ENCODE results near the gene WNT9B. TPM values are rescaled to one million over a fixed set of nuclear protein-coding genes. Genes with fewer than 3 reads are reported as not detected.

Gene WNT9B
- total RNA-seq, 1 experiment from 2014 or later, result not detected

GRCh38 chr17:46847204-46848191, 3.9 kb upstream of the WNT9B start:
- in situ Hi-C loops (cut with HindIII; ENCODE audit: low sequenced_read_pairs), result no loop called here

GRCh38 chr17:46848534-46848933, 2.8 kb upstream of the WNT9B start:
- DNase-seq (ENCODE audit: low spot score), result no peak
- in situ Hi-C loops (cut with HindIII; ENCODE audit: low sequenced_read_pairs), result no loop called here

More at GRCh38 chr17:46847204-46848191, 3.9 kb upstream of the WNT9B start:
- no peak for DNase-seq (ENCODE audit: low spot score)

- DNase-seq (ENCODE audit: low spot score), result no peak
- in situ Hi-C loops (cut with HindIII; ENCODE audit: low sequenced_read_pairs), result no loop called here
Observed at GRCh38 chr17:46850688-46851028, 725 bp upstream of the WNT9B start.

- no peak for DNase-seq (ENCODE audit: low spot score)
Observed at GRCh38 chr17:46853896-46854444, 2.6 kb downstream of the WNT9B start.

GRCh38 chr17:46854515-46854914, 3.1 kb downstream of the WNT9B start:
- no peak for DNase-seq (ENCODE audit: low spot score)
- in situ Hi-C loops (cut with HindIII; ENCODE audit: low sequenced_read_pairs), result no loop called here

More at GRCh38 chr17:46853896-46854444, 2.6 kb downstream of the WNT9B start:
- in situ Hi-C loops (cut with HindIII; ENCODE audit: low sequenced_read_pairs), result no loop called here

GRCh38 chr17:46854948-46855347, 3.6 kb downstream of the WNT9B start:
- no peak for DNase-seq (ENCODE audit: low spot score)
- in situ Hi-C loops (cut with HindIII; ENCODE audit: low sequenced_read_pairs), result no loop called here

GRCh38 chr17:46857600-46857999, 6.2 kb downstream of the WNT9B start:
- DNase-seq (ENCODE audit: low spot score), result no peak
- in situ Hi-C loops (cut with HindIII; ENCODE audit: low sequenced_read_pairs), result no loop called here

GRCh38 chr17:46859996-46860395, 8.6 kb downstream of the WNT9B start:
- in situ Hi-C loops (cut with HindIII; ENCODE audit: low sequenced_read_pairs), result no loop called here
- DNase-seq (ENCODE audit: low spot score), result no peak

- DNase-seq (ENCODE audit: low spot score), result no peak
- in situ Hi-C loops (cut with HindIII; ENCODE audit: low sequenced_read_pairs), result no loop called here
Observed at GRCh38 chr17:46862949-46863348, 11.6 kb downstream of the WNT9B start.

GRCh38 chr17:46863383-46864121, 12.2 kb downstream of the WNT9B start:
- in situ Hi-C loops (cut with HindIII; ENCODE audit: low sequenced_read_pairs), result no loop called here
- DNase-seq (ENCODE audit: low spot score), result no peak

- in situ Hi-C loops (cut with HindIII; ENCODE audit: low sequenced_read_pairs), result no loop called here
- DNase-seq (ENCODE audit: low spot score), result no peak
Observed at GRCh38 chr17:46865100-46865499, 13.7 kb downstream of the WNT9B start.

GRCh38 chr17:46866325-46866724, 14.9 kb downstream of the WNT9B start:
- in situ Hi-C loops (cut with HindIII; ENCODE audit: low sequenced_read_pairs), result no loop called here
- no peak for DNase-seq (ENCODE audit: low spot score)

GRCh38 chr17:46866747-46867146, 15.4 kb downstream of the WNT9B start:
- DNase-seq (ENCODE audit: low spot score), result no peak
- in situ Hi-C loops (cut with HindIII; ENCODE audit: low sequenced_read_pairs), result no loop called here

GRCh38 chr17:46868689-46869187, 17.4 kb downstream of the WNT9B start:
- no peak for DNase-seq (ENCODE audit: low spot score)
- in situ Hi-C loops (cut with HindIII; ENCODE audit: low sequenced_read_pairs), result no loop called here

- DNase-seq (ENCODE audit: low spot score), result no peak
Observed at GRCh38 chr17:46869296-46869695, 17.9 kb downstream of the WNT9B start.

GRCh38 chr17:46869975-46870803, 18.8 kb downstream of the WNT9B start:
- in situ Hi-C loops (cut with HindIII; ENCODE audit: low sequenced_read_pairs), result no loop called here
- DNase-seq (ENCODE audit: low spot score), result no peak

More at GRCh38 chr17:46869296-46869695, 17.9 kb downstream of the WNT9B start:
- in situ Hi-C loops (cut with HindIII; ENCODE audit: low sequenced_read_pairs), result no loop called here

- in situ Hi-C loops (cut with HindIII; ENCODE audit: low sequenced_read_pairs), result no loop called here
- no peak for DNase-seq (ENCODE audit: low spot score)
Observed at GRCh38 chr17:46872421-46872820, 21.0 kb downstream of the WNT9B start.

- DNase-seq (ENCODE audit: low spot score), result no peak
- in situ Hi-C loops (cut with HindIII; ENCODE audit: low sequenced_read_pairs), result no loop called here
Observed at GRCh38 chr17:46873941-46874645, 22.7 kb downstream of the WNT9B start.

All from G401 (cell line).